HG03520 (cell line): ENCODE measurements around the gene ANK3.

Source experiments
- ATAC-seq: cut with Tn5 transposase; IDR thresholded peaks from one replicate; pipeline ENCODE4 v1.9.1; 2021; ENCODE audit warnings: mild to moderate bottlenecking, moderate library complexity; ENCODE audit not compliant: unreplicated experiment

The ANK3 gene

GRCh38 chr10:60141896-60142559 lies 247.6 kb downstream of the ANK3 start:
- no peak for ATAC-seq

- no peak for ATAC-seq
Observed at GRCh38 chr10:60140651-60141632, 248.7 kb downstream of the ANK3 start.

GRCh38 chr10:60139798-60140566 lies 249.7 kb downstream of the ANK3 start:
- no peak for ATAC-seq

- no peak for ATAC-seq
Observed at GRCh38 chr10:60139290-60139689, 250.4 kb downstream of the ANK3 start.

- ATAC-seq = no peak
Observed at GRCh38 chr10:60138842-60139241, 250.8 kb downstream of the ANK3 start.

- ATAC-seq = no peak
Observed at GRCh38 chr10:60138026-60138425, 251.6 kb downstream of the ANK3 start.

- ATAC-seq = no peak
Observed at GRCh38 chr10:60137292-60137992, 252.2 kb downstream of the ANK3 start.

- peak; percentile 57 for ATAC-seq
Observed at GRCh38 chr10:60135020-60135419, 254.7 kb downstream of the ANK3 start.

- ATAC-seq = no peak
Observed at GRCh38 chr10:60134548-60134947, 255.1 kb downstream of the ANK3 start.

GRCh38 chr10:60130130-60130579 lies 259.5 kb downstream of the ANK3 start:
- ATAC-seq = no peak

- no peak for ATAC-seq
Observed at GRCh38 chr10:60125895-60126294, 263.8 kb downstream of the ANK3 start.

- ATAC-seq = no peak
Observed at GRCh38 chr10:60124536-60124935, 265.1 kb downstream of the ANK3 start.

GRCh38 chr10:60123668-60124067 lies 266.0 kb downstream of the ANK3 start:
- no peak for ATAC-seq

GRCh38 chr10:60123172-60123571 lies 266.5 kb downstream of the ANK3 start:
- no peak for ATAC-seq

- ATAC-seq = no peak
Observed at GRCh38 chr10:60122190-60122589, 267.5 kb downstream of the ANK3 start.

GRCh38 chr10:60114765-60115586 lies 274.7 kb downstream of the ANK3 start:
- no peak for ATAC-seq

- ATAC-seq = no peak
Observed at GRCh38 chr10:60110739-60111138, 278.9 kb downstream of the ANK3 start.

- ATAC-seq = no peak
Observed at GRCh38 chr10:60107308-60107976, 282.2 kb downstream of the ANK3 start.

GRCh38 chr10:60105295-60105695 lies 284.4 kb downstream of the ANK3 start:
- no peak for ATAC-seq
